Glutamatergic neuron (in vitro differentiated cells): ENCODE results near the gene SNX4. TPM values are rescaled to one million over a fixed set of nuclear protein-coding genes. Genes with fewer than 3 reads are reported as not detected.
"Not testable (repeated sequence)": the region's sequence is repeated elsewhere in the genome, so short reads cannot be mapped to it uniquely, and the experiment has no call there.

Experiments used
- DNase-seq: peaks from one replicate; pipeline ENCODE4 v3.0.0; 2022
- H3K27ac Mint-ChIP-seq: one replicate; pipeline ENCODE4 v1.8.0; 2020; ENCODE audit warnings: mild to moderate bottlenecking, mixed read lengths, inconsistent platforms; ENCODE audit not compliant: unreplicated experiment
- H3K27me3 Mint-ChIP-seq: one replicate; pipeline ENCODE4 v1.8.0; 2020; ENCODE audit warnings: mild to moderate bottlenecking, moderate library complexity, mixed read lengths, inconsistent platforms; ENCODE audit not compliant: unreplicated experiment
- H3K36me3 Mint-ChIP-seq: one replicate; pipeline ENCODE4 v1.8.0; 2020; ENCODE audit warnings: mild to moderate bottlenecking, mixed read lengths, inconsistent platforms; ENCODE audit not compliant: unreplicated experiment
- H3K4me1 Mint-ChIP-seq: one replicate; pipeline ENCODE4 v1.8.0; 2020; ENCODE audit warnings: mild to moderate bottlenecking, low read depth, mixed read lengths, inconsistent platforms; ENCODE audit not compliant: unreplicated experiment
- H3K4me3 Mint-ChIP-seq: one replicate; pipeline ENCODE4 v1.8.0; 2020; ENCODE audit warnings: mild to moderate bottlenecking, mixed read lengths, inconsistent platforms; ENCODE audit not compliant: unreplicated experiment
- H3K9me3 Mint-ChIP-seq: one replicate; pipeline ENCODE4 v1.8.0; 2020; ENCODE audit warnings: mild to moderate bottlenecking, moderate library complexity, mixed read lengths, inconsistent platforms; ENCODE audit not compliant: unreplicated experiment
- CTCF ChIP-seq: fragments of 200-600 bp; sonication (generic); IDR thresholded peaks from one replicate; pipeline ENCODE4 v1.5.0; 2021; ENCODE audit not compliant: partially characterized antibody, unreplicated experiment
- total RNA-seq: library from RNA; stranded (reverse); fragmentation: NEBNext Ultra II Directional; extraction: Animal tissue kit (Norgen Biotek cat#: 25700); gene quantifications from one replicate; pipeline ENCODE4 v1.2.1, GENCODE V29; 2021; ENCODE audit not compliant: unreplicated experiment

Gene SNX4
- total RNA-seq, 1 donor from 2014 or later, result 53.2 TPM

- peaks cover 1% of the 10 kb centered on the region for H3K27me3 Mint-ChIP-seq
- H3K4me1 Mint-ChIP-seq, result peaks cover 7% of the 10 kb centered on the region
- no peak overlapping the region for H3K27ac Mint-ChIP-seq
- TF ChIP-seq CTCF, result no peak
- H3K36me3 Mint-ChIP-seq, result peaks cover 12% of the 10 kb centered on the region
- H3K4me3 Mint-ChIP-seq, result no peak overlapping the region
- DNase-seq, result no peak
- peaks cover 5% of the 10 kb centered on the region for H3K9me3 Mint-ChIP-seq
Observed at GRCh38 chr3:125507128-125507527, 12.9 kb downstream of the SNX4 start.

GRCh38 chr3:125498630-125499029 is 21.4 kb downstream of the SNX4 start:
- no peak for DNase-seq
- H3K27ac Mint-ChIP-seq, result no peak overlapping the region
- no peak overlapping the region for H3K4me3 Mint-ChIP-seq
- H3K9me3 Mint-ChIP-seq, result no peaks in the 10 kb centered on the region
- H3K27me3 Mint-ChIP-seq, result no peaks in the 10 kb centered on the region
- no peaks in the 10 kb centered on the region for H3K36me3 Mint-ChIP-seq
- no peaks in the 10 kb centered on the region for H3K4me1 Mint-ChIP-seq
- no peak for TF ChIP-seq CTCF

GRCh38 chr3:125496701-125497100 is 23.3 kb downstream of the SNX4 start:
- no peak overlapping the region for H3K27ac Mint-ChIP-seq
- no peaks in the 10 kb centered on the region for H3K27me3 Mint-ChIP-seq
- no peaks in the 10 kb centered on the region for H3K36me3 Mint-ChIP-seq
- no peaks in the 10 kb centered on the region for H3K9me3 Mint-ChIP-seq
- TF ChIP-seq CTCF, result no peak
- no peak overlapping the region for H3K4me3 Mint-ChIP-seq
- H3K4me1 Mint-ChIP-seq, result no peaks in the 10 kb centered on the region
- DNase-seq, result no peak

GRCh38 chr3:125482406-125482805 is 37.6 kb downstream of the SNX4 start:
- no peaks in the 10 kb centered on the region for H3K36me3 Mint-ChIP-seq
- no peak for TF ChIP-seq CTCF

GRCh38 chr3:125481786-125482185 is 38.2 kb downstream of the SNX4 start:
- no peak for TF ChIP-seq CTCF

More at GRCh38 chr3:125482406-125482805, 37.6 kb downstream of the SNX4 start:
- peaks cover 2% of the 10 kb centered on the region for H3K27me3 Mint-ChIP-seq
- H3K27ac Mint-ChIP-seq, result no peak overlapping the region
- no peaks in the 10 kb centered on the region for H3K9me3 Mint-ChIP-seq
- no peak overlapping the region for H3K4me3 Mint-ChIP-seq
- no peak for DNase-seq
- no peaks in the 10 kb centered on the region for H3K4me1 Mint-ChIP-seq

GRCh38 chr3:125481375-125481759 is 38.6 kb downstream of the SNX4 start:
- not testable (repeated sequence) for H3K9me3 Mint-ChIP-seq, H3K27me3 Mint-ChIP-seq, H3K4me3 Mint-ChIP-seq, DNase-seq, H3K36me3 Mint-ChIP-seq, H3K27ac Mint-ChIP-seq, H3K4me1 Mint-ChIP-seq

More at GRCh38 chr3:125481786-125482185, 38.2 kb downstream of the SNX4 start:
- Mint-ChIP-seq H3K4me3 (no peak overlapping the region), H3K27ac (no peak overlapping the region), H3K9me3 (no peaks in the 10 kb centered on the region), H3K27me3 (peaks cover 2% of the 10 kb centered on the region), H3K36me3 (no peaks in the 10 kb centered on the region), H3K4me1 (no peaks in the 10 kb centered on the region)
- DNase-seq, result no peak
